HG03520 (cell line): ENCODE data around the gene BAK1.

Source experiments
- ATAC-seq: cut with Tn5 transposase; IDR thresholded peaks from one replicate; pipeline ENCODE4 v1.9.1; 2021; ENCODE audit warnings: mild to moderate bottlenecking, moderate library complexity; ENCODE audit not compliant: unreplicated experiment

The BAK1 gene

DNA sequence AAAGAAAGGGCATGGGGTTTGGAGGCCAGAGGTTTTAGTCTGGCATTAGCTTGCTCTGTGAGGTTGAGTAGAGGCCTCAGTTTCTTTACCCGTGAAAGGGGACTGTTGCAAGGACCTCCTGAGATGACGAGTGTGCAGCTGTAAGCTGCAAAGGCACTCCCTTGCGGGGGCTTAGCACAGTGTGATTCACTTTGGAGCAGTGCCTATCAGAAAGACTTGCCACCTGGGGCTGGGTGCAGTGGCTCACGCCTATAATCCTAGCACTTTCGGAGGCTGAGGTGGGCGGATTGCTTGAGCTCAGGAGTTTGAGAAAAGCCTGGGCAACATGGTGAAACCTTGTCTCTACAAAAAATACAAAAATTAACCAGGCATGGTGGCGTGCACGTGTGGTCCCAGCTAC lies 7.5 kb upstream of the BAK1 start:
- no peak for ATAC-seq

DNA sequence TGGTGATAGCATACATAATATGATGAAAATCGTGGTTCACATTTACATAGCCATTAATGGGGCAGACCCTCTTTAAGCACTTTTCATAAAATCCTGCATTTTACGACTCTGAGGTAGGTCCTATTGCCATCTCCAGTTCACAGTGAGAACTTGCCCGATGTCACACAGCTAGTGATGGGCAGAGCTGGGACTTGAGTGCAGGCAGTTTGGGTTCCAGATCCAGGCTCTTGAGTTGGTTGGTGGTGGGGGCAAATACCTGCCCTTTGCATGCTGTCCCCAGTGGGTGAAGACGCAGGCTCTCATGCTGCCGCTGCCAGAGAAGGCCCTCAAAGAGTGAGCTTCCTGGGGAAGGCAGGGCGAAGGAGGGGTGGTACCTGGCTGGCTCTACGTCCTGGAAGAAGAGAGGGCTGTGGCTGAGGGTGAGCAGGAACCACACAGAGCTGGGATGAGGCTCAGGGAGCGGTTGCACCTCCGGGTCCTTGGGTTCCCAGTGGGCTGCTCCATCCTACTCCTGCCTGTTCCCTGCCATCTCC lies 6.1 kb upstream of the BAK1 start:
- no peak for ATAC-seq

DNA sequence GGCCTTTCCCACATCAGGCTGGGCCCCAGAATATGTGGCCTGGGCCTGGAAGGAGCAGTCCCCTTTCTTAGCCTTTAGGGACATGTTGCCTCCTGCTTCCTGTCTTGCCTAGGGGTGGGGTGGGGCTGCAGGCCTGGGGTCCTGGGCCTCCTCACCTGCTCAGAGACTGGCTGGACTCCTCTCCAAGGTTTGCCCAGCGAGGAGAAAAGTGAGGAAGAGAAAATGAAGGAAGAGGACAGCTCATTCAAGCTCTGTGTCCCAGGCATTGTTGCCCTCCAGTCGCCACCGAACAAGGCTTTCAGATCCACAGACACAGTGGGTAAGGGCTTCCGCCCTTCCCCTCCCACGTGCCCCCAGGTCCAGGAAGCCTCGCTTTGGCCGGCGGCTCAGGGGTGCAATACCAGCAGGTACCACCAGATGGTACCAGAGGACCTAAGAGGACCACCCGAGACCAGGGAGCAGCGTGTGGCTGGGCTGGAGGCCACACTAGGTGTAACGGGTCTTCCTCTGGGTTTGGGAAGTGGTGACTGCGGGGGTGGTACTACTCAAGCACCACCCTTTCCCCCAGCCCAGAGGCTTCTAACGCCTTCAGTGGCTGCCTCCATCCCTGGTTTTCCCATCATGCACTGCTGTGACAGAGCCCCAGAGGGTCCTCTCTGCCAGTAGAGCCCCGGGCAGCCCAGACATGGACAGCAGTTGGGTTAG lies 5.5 kb upstream of the BAK1 start:
- peak; percentile 54 for ATAC-seq

DNA sequence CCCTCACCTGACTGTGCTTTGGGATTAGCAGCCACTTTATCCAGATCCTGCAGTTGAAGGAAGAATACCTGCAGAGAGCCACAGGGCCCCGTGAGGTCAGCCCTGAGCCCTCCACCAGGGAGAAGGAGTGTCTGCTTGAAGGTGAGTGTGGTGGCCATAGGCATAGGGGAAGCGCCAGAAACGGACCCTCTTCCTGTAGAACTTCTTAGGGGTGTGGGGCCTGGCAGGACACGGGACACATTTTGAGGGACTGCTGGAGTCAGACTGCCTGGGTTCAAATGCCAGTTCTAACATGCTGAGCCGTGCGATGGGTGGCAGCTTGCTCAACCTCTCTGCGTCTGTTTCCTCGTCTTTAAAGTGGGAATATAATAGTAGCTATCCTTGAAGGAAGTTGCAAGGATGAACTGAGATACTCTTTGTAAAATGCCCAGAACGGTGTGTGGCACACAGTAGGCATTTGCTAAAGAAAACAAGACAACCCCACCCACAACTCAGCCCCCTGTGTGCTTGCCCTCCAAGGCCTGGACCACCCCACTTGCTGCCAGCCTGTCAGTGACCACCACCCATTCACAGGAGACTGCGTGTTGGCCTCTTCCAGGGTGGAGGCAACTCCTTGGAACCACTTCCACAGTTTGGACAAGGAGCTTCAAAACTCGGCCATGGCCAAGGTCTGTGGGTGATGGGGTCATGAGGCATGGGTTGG lies 4.8 kb upstream of the BAK1 start:
- ATAC-seq: no peak

DNA sequence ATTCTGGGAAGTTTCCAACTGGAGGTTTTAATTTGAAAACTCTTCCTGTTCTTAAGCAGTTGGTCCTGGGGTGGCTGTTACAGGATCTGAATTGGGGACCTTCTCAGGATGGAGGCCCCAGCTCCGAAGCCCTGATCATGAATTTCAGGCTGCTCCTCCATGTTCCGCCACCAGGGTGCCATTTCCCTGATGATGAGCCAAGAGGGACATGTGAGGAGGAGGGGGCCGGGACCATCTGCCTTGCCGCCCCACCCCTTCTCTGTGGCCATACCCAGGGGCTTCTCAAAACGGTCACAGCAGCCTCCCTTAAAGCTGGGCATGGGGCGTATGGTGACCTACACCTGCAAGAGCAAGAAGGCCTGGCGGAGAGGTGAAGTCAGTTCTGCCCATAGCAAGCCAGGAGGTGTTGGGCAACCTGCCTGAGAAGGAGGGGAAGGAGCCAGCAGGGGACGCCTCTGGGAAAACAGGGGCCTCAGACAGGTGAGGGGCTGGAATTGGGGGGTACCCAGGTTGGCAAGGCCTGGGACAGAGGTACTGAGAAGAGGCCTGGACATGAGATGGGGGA lies 3.6 kb upstream of the BAK1 start:
- no peak for ATAC-seq

DNA sequence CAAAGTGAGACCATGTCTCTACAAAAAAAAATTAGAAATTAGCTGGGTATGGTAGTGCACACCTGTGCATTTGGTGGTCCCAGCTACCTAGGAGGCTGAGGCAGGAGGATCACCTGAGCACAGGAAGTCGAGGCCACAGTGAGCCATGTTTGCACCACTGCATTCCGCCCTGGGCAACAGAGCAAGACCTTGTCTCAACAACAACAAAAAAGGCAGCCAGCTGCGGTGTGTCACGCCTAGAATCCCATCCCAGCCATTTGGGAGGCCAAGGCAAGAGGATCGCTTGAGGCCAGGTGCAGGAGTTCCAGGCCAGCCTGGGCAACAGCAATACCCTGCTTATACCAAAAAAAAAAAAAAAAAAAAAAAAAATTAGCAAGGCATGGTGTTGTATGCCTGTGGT lies 1.1 kb upstream of the BAK1 start:
- ATAC-seq: no peak

DNA sequence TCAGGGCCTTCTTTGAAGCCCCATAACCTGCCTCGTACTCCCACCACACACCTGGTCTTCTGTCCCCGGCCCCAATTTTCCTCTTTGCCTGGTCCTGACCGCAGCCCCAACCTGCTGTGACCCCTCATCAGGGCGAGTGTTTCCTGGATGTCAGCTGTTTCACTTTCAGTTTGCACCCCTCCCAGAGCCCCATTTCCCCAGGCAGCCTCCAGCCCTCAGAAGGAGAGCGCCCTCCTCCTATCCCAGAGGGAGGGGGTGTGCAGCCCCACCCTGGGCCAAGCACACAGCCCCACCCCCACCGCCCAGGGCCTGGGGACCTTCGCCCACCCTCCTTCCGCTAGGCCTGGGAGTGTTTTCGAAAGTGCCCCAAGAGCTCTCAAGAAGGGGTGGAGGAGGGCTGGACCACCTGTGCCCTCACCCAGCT lies 1.5 kb downstream of the BAK1 start:
- no peak for ATAC-seq

DNA sequence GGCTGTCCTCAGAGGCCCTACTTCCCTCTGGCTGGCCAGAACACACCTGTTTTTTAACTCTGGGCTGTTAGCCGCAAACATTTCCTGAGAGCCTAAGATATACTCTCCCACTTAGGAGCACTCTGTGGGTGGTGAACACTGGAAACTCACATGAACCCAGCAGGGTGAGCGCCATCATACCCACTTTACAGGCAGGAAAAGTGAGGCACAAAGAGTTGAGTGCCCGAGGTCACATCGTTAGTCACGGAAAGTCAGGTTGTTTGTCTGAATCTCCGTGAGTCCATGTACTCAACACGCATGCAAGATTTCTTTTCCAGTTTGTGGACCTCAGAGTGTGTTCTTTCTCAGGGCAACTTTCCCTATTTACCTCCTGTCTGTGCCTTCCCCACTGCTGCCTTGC lies 1.9 kb downstream of the BAK1 start:
- no peak for ATAC-seq

DNA sequence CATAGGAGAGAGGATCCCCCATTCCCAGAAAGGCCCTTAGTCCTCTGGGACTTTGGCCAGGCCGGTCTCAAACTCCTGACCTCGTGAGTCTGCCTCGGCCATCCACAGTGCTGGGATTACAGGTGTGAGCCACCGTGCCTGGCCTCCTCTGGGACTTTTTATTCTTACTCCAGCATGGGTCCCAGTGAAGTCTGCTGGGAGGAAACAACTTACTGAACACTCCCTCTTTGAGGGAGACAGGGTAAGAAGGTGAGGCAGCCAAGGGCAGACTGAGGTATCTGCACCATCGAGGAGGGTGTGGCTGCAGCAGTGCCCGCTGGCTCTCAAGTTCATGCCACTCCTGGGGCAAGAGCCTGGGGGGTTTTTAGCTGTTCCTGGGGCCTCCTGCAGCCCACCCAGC lies 2.4 kb downstream of the BAK1 start:
- no peak for ATAC-seq

DNA sequence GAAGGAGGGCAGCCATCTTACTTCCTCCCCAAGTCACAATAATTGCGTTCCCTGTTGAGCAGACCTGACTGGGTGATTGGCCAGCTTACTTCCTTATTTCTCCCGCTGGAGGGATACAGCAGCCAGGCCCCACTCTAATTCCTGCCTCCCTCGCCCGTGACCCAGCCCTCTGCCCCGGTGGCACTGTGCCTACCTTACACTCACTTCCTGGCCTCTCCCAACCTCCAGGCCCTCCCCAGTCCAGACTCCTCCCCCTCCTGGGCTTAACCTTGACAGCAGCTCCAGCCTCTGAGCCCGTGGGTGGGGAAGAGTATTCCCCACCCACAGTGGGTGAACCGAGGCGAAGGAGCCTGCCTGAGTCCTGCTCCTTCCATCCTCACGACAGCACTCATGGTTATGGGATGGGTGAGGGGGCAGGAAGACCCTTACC lies 3.0 kb downstream of the BAK1 start:
- ATAC-seq: no peak

DNA sequence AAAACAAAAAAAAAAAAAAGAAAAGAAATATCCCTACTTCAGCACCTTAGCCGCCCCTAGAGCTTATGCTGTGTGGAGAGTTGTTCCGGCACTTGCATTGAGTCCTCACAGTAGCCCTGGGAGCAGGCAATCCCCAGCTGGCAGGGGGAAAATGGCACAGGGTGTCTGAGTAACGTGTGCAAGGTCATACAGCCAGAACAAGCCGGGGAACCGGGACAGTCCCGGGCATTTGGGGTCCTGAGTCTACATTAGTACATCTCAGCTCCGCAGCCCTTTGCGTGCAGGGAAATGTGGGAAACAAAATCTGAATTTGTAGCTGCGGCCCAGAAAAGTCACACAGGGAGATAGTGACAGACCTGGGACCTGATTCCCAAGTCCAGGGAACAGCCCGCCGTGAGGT lies 3.4 kb downstream of the BAK1 start:
- no peak for ATAC-seq

DNA sequence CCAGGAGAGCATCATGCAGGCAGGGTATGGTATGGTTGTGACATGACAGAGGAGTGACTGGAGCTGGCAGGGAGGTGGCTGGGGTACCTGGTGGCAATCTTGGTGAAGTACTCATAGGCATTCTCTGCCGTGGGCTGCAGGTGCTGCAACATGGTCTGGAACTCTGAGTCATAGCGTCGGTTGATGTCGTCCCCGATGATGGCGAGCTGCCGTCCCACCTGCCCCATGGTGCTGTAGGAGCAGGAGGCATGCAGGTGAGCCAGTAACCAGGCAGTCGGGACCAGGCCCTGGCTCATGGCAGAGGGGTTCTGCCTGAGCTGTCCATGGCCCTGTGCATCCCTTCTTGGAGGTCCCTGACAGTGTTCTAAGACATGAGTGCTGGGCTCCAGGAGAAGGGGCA lies 4.9 kb downstream of the BAK1 start:
- no peak for ATAC-seq

DNA sequence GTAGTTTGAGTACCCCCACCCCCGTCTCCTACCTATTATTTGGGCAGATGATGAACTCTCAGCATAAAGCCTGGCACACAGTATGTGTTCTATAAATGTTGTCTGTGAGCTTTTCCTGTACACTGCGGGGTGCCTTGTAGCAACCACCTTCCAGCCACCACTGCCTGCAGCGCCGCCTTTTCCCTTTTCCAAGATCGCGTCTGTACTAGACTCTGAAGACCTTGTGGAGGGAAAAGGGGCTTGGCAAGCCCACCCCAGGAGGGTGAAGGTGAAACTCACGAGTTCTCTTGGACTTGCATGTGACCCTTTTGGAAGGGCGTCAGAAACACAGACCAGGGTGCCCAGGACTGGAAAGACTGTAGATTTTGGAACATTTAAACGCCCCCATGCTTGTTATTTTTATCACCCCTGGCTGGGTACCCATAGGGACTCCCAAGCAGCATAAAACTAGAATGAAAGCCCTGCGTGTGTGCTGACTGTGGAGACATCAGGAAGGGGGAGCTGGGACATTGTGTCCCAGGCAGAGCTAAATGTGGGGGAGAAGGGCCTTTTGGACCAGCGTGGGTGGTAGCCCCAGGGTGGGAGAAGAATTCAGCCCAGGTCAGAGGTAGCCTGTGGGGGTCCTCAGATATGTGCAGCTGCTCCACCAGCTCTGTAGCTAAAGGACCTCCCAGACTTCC lies 8.3 kb downstream of the BAK1 start:
- ATAC-seq: no peak

DNA sequence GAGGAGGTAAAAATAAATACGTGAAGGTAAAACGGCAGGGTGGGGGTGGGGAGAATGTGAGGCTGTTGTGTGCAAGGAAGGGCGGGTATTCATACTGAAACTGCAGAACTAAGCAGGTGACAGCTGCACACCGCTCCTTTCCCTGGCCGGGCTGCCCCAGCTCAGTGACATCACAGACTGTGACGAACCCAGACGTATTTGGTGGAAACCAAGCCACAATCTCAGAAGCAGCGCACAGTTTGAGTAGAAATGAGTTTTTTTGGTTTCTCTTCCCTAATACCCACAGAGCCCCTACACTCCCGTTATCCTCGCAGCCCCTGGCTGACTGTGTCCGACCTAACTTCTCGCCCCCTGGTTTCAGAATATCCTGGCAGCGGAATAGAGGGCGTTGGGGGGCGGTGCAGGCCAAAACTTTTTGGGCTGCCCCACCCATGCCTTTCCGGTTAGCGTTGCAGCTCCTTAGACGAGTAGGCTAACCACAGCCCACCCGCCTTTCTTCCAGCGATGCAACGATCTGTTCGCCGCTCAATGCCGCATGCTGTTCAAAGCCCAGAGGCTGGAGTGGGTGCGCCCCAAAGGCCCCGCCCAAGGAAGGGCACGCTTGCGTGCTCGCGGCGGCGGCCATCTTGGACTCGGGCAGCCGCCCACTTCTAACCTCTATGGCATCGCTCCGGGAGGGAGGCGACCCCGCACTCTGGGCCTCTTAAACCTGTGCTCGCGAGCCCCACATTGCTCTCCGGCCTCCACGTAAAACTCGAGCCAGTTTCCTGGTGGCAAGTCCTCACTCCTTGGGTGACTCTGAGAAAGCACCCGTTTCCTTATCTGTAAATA lies 9.1 kb downstream of the BAK1 start:
- peak; percentile 79 for ATAC-seq

DNA sequence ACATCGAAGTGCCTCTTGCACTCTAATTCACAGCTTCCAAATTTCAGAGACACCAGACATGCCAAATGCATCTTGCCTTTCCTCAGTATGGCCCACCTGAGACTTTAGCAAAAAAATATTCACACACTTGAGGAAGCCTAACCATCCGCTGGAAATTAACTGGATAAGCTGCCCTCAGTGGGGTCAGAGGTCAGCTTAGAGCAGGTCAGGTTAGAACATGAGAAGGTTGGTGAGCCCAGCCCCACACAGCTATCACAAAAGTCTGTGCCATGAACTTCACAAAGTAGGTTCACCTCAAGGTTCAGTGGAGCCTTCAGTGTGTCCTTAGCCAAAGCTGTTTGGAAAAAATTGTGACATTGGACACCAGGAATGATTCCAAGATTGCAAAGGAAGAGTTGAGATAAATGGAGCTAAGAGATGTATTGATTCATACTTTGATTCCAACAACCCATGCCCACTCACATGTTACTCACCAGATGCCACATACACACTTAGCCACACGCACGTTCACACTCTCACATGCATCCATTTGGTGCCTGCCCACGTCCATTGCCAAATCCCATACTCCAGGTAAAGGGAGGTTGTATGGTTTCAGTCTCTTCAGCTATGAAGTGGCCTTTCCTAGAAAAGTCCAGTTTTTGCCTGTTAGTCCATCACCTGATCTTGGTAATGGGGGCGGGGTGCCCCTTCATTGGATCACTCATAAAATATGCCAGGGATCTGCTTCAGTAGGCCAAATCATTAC lies 11.1 kb downstream of the BAK1 start:
- ATAC-seq: no peak

DNA sequence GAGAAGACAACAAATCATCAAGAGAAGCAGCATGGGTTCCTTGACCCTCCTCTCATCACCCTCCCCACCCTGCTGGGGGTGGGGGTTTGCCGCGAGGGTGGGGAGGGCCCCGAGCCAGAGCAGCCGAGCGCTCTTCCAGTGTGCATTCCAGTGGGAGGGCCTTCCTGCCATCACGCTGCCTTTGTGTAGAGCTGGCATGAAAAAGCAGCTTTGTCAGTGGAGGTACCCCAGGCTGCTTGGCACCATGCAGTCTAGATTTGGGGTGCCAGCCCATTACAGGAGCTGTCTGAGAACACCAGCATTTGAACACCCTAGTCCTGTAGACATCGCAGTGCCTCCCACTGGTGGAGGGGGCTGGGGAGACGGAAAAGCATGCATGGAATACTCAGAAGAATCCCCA lies 12.2 kb downstream of the BAK1 start:
- no peak for ATAC-seq

DNA sequence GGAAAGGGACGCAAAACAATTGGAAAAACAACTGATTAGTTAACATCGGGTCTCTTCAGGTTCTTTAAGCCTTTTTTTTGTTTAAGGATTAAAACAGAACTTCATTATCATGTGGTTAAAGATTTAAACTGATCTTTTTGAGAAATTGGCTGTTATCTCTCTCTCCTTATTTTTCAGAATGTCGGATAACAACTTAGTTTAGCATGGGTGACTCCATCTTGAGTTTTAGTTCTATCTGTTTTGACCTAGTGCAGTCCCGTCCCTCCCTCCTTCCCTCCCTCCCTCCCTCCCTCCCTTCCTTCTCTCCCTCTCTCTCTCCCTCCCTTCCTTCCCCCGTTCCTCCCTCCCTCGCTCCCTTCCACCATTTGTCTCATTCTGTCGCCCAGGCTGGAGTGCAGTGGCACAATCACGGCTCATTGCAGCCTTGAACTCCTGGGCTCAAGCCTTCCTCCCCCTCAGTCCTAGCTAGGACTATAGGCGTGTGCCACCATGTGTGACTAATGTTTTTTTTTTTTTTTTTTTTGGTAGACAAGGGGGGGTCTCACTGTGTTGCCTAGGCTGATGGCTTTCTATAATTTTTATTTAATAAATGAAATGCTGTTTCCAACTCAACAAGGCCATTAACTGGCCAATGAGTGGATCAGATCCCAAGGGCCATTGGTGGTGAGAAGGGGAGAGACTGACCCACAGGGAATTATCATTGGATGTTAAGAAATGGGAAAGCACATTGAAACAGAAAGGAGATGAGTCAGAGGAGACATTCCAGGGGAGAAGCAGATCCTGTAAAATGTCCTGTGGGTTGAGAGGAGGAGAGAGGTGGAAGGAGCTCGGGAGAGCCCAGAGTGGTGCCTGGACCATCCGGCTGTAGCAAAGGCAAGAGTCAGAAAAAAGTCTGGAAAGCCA lies 13.6 kb downstream of the BAK1 start:
- no peak for ATAC-seq

DNA sequence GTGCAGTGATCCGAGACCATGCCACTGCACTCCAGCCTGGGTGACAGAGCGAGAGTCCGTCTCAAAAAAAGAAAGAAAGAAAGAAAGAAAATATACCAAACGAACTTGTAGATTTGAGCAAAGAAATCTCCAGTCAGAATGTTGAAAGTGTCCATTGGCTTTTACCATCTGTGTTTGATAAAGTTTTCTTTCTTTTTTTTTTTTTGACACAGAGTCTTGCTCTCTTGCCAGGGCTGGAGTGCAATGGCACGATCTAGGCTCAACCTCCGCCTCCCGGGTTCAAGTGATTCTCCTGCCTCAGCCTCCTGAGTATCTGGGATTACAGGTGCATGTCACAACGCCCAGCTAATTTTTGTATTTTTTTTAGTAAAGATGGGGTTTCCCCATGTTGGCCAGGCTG lies 21.3 kb downstream of the BAK1 start:
- no peak for ATAC-seq

DNA sequence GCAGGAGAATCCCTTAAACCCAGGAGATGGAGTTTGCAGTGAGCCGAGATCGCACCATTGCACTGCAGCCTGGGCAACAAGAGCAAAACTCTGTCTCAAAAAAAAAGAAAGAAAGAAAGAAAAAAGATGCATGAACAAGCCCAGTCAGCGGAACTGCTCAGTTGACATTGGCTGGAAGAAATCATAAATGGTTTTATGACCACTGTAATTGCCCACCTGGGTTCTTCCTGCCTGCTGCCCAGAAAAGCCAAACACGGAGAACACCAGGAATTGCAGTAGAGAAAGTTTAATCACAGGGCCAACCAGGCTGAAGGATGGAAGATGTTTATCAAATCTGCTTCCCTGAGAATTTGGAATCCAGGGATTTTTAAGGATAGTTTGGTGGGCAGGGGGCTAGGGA lies 22.7 kb downstream of the BAK1 start:
- no peak for ATAC-seq
